ENCODE results near the gene TDRD1. TPM values are rescaled to one million over a fixed set of nuclear protein-coding genes. Genes with fewer than 3 reads are reported as not detected.

Gene TDRD1
- total and polyA plus RNA-seq, 4 donors = 0.01 to 0.17 (median 0.07) TPM

GRCh38 chr10:114239117-114239993 is 60.2 kb downstream of the TDRD1 start, which contains the start of gene VWA2:
VWA2 (plus strand) TSS chr10:114239254; CDS start chr10:114248714, 9,460 bp downstream.
- no peak for TF ChIP-seq MAX (IDR thresholded peaks at IDR 0.05)
- no peak for TF ChIP-seq HNF4G (IDR thresholded peaks at IDR 0.05)
- no peak for TF ChIP-seq JUND (IDR thresholded peaks at IDR 0.05)
- no peak for TF ChIP-seq SP1 (IDR thresholded peaks at IDR 0.05)
- TF ChIP-seq FOXA1 (IDR thresholded peaks at IDR 0.05) = no peak
- TF ChIP-seq REST (IDR thresholded peaks at IDR 0.05) = no peak
- TF ChIP-seq EGR1 (IDR thresholded peaks at IDR 0.05; ENCODE audit: low read depth in 2 of 2) = no peak
- TF ChIP-seq HNF4A (conservative IDR thresholded peaks at IDR 0.05) = peak in 1 of 2 donors; percentile 36
- TF ChIP-seq RXRA (IDR thresholded peaks at IDR 0.05) = peak in 1 of 2 donors; percentile 21
- TF ChIP-seq ZBTB33 (IDR thresholded peaks at IDR 0.05) = no peak
- TF ChIP-seq TAF1 (conservative IDR thresholded peaks at IDR 0.05) = no peak
- no peak for TF ChIP-seq CTCF (IDR thresholded peaks at IDR 0.05; ENCODE audit: low read depth, low read length, missing input control)
- TF ChIP-seq RAD21 (IDR thresholded peaks at IDR 0.05) = peak in 1 of 2 donors; percentile 33
- TF ChIP-seq ATF3 (IDR thresholded peaks at IDR 0.05) = no peak
- TF ChIP-seq YY1 (IDR thresholded peaks at IDR 0.05) = no peak
- TF ChIP-seq NR2F2 (IDR thresholded peaks at IDR 0.05) = no peak
- no peak for TF ChIP-seq FOXA2 (IDR thresholded peaks at IDR 0.05)
- TF ChIP-seq GABPA (IDR thresholded peaks at IDR 0.05 in 1 of 2, conservative IDR thresholded peaks at IDR 0.05 in 1 of 2) = no peak
- Histone ChIP-seq H3K36me3 (ENCODE audit: control insufficient read depth in 4 of 4, insufficient read depth in 3 of 4, low read depth in 1 of 4, low read length in 3 of 4) (no peaks in the 10 kb centered on the region), H3K27me3 (ENCODE audit: control insufficient read depth in 4 of 4, insufficient read depth in 4 of 4, low read length in 3 of 4) (peaks cover 0 to 17% (median 9%) of the 10 kb centered on the region in 4 donors), H3K9ac (ENCODE audit: low read depth in 1 of 2, low read length in 2 of 2) (no peak within 1 kb of the TSS), H3K4me1 (ENCODE audit: control insufficient read depth in 4 of 4, insufficient read depth in 4 of 4, low read length in 3 of 4) (peaks cover 5 to 12% (median 7%) of the 10 kb centered on the region in 4 donors), H3K4me3 (ENCODE audit: low read depth in 1 of 3, low read length in 3 of 3) (peak within 1 kb of the TSS in 2 of 3 donors; percentile 18 to 44), H3K9me3 (ENCODE audit: control insufficient read depth in 4 of 4, low read length in 3 of 4) (no peaks in the 10 kb centered on the region), H3K27ac (ENCODE audit: low read depth in 1 of 2, low read length in 2 of 2) (no peak within 1 kb of the TSS)
- DNase-seq (ENCODE audit: low spot score) = no peak
- WGBS = 4% methylated on average over 79 of the region's 79 CpGs
